ENCODE results near the gene SLC39A6. TPM values are rescaled to one million over a fixed set of nuclear protein-coding genes. Genes with fewer than 3 reads are reported as not detected.
"Not testable (repeated sequence)": the region's sequence is repeated elsewhere in the genome, so short reads cannot be mapped to it uniquely, and the experiment has no call there.

SLC39A6 gene
- total and polyA plus RNA-seq, 10 donors, result 3.9 to 29.7 (median 22.6) TPM

- WGBS, 5 donors, result 79 to 89% (median 87%) methylated on average over 6 of the region's 6 CpGs
- Histone ChIP-seq H3K9me3 (peaks cover 0 to 33% (median 18%) of the 10 kb centered on the region in 8 donors), H3K27me3 (replicated peaks in 1 of 7) (peaks cover 0 to 5% (median 0%) of the 10 kb centered on the region in 7 donors), H3K27ac (peak overlapping the region in 1 of 8 donors; percentile 14), H3K36me3 (no peaks in the 10 kb centered on the region), H3K4me3 (no peak overlapping the region), H3K4me1 (peaks cover 0 to 20% (median 0%) of the 10 kb centered on the region in 6 donors)
- TF ChIP-seq POLR2A (IDR thresholded peaks at IDR 0.05) (no peak), POLR2AphosphoS5 (IDR thresholded peaks at IDR 0.05) (no peak), CTCF (IDR thresholded peaks at IDR 0.05 in 8 of 11, conservative IDR thresholded peaks at IDR 0.05 in 3 of 11) (no peak)
- intact Hi-C loops (cut with DNase I; ENCODE audit: low total_unique reads), result no loop called here
- DNase-seq, result no peak
These were observed 50.2 kb downstream of the SLC39A6 start for GRCh38 chr18:36078751-36079529.

GRCh38 chr18:36077764-36078163 is 51.4 kb downstream of the SLC39A6 start:
- 93 to 100% (median 98%) methylated on average over 4 to 26 of the region's 27 CpGs; no CpG with 5 or more reads in 1 of the 5 donors for WGBS, 5 donors
- H3K36me3 ChIP-seq; intact Hi-C loops (cut with DNase I; ENCODE audit: low total_unique reads); H3K27ac ChIP-seq; H3K27me3 ChIP-seq (replicated peaks in 1 of 7); H3K4me3 ChIP-seq; DNase-seq: not testable (repeated sequence)
- Histone ChIP-seq H3K4me1 (peaks cover 0 to 15% (median 0%) of the 10 kb centered on the region in 6 donors), H3K9me3 (peaks cover 0 to 33% (median 18%) of the 10 kb centered on the region in 8 donors)

GRCh38 chr18:36075862-36076587 is 53.1 kb downstream of the SLC39A6 start:
- intact Hi-C loops (cut with DNase I; ENCODE audit: low total_unique reads), result no loop called here
- WGBS, 5 donors, result 61 to 74% (median 63%) methylated on average over 6 of the region's 6 CpGs
- Histone ChIP-seq H3K27ac (peak overlapping the region in 4 of 8 donors; percentile 23 to 74 (median 56)), H3K27me3 (replicated peaks in 1 of 7) (peaks cover 0 to 5% (median 0%) of the 10 kb centered on the region in 7 donors), H3K36me3 (no peaks in the 10 kb centered on the region), H3K9me3 (peaks cover 0 to 20% (median 12%) of the 10 kb centered on the region in 8 donors), H3K4me1 (peaks cover 0 to 15% (median 0%) of the 10 kb centered on the region in 6 donors), H3K4me3 (peak overlapping the region in 1 of 8 donors; percentile 22)
- TF ChIP-seq POLR2A (IDR thresholded peaks at IDR 0.05) (no peak), POLR2AphosphoS5 (IDR thresholded peaks at IDR 0.05) (peak in 1 of 3 donors; percentile 25)
- DNase-seq, result no peak

- Histone ChIP-seq H3K27me3 (replicated peaks in 1 of 7) (peaks cover 0 to 5% (median 0%) of the 10 kb centered on the region in 7 donors), H3K36me3 (no peaks in the 10 kb centered on the region), H3K27ac (no peak overlapping the region), H3K9me3 (peaks cover 0 to 4% (median 0%) of the 10 kb centered on the region in 8 donors), H3K4me1 (peaks cover 0 to 15% (median 0%) of the 10 kb centered on the region in 6 donors), H3K4me3 (no peak overlapping the region)
- DNase-seq, result no peak
- TF ChIP-seq POLR2A (IDR thresholded peaks at IDR 0.05) (no peak), CTCF (IDR thresholded peaks at IDR 0.05 in 8 of 11, conservative IDR thresholded peaks at IDR 0.05 in 3 of 11) (no peak), POLR2AphosphoS5 (IDR thresholded peaks at IDR 0.05) (no peak)
- 80 to 90% (median 86%) methylated on average over 4 of the region's 4 CpGs for WGBS, 5 donors
- intact Hi-C loops (cut with DNase I; ENCODE audit: low total_unique reads), result no loop called here
These were observed 54.7 kb downstream of the SLC39A6 start for GRCh38 chr18:36074435-36074834.

- H3K4me1 ChIP-seq, result peaks cover 0 to 15% (median 0%) of the 10 kb centered on the region in 6 donors
- no peak overlapping the region for H3K4me3 ChIP-seq
- no peak overlapping the region for H3K27ac ChIP-seq
- no peak for DNase-seq
- no peaks in the 10 kb centered on the region for H3K9me3 ChIP-seq
- H3K36me3 ChIP-seq, result no peaks in the 10 kb centered on the region
- H3K27me3 ChIP-seq (replicated peaks in 1 of 7), result peaks cover 0 to 5% (median 0%) of the 10 kb centered on the region in 7 donors
- intact Hi-C loops (cut with DNase I; ENCODE audit: low total_unique reads), result no loop called here
- 86 to 95% (median 93%) methylated on average over 1 of the region's 1 CpG for WGBS, 5 donors
- no peak for TF ChIP-seq CTCF (IDR thresholded peaks at IDR 0.05 in 8 of 11, conservative IDR thresholded peaks at IDR 0.05 in 3 of 11)
- no peak for TF ChIP-seq POLR2A (IDR thresholded peaks at IDR 0.05)
- no peak for TF ChIP-seq POLR2AphosphoS5 (IDR thresholded peaks at IDR 0.05)
These were observed 55.5 kb downstream of the SLC39A6 start for GRCh38 chr18:36073676-36074075.

- DNase-seq; H3K27ac ChIP-seq; intact Hi-C loops (cut with DNase I; ENCODE audit: low total_unique reads); H3K36me3 ChIP-seq; H3K4me3 ChIP-seq; H3K9me3 ChIP-seq; H3K27me3 ChIP-seq (replicated peaks in 1 of 7): not testable (repeated sequence)
- H3K4me1 ChIP-seq, result peaks cover 4 to 25% (median 5%) of the 10 kb centered on the region in 6 donors
- 91 to 98% (median 96%) methylated on average over 8 of the region's 8 CpGs for WGBS, 5 donors
These were observed 56.7 kb downstream of the SLC39A6 start for GRCh38 chr18:36072406-36072805.
